ENCODE measurements around the gene PRKCE.

Gene PRKCE

DNA sequence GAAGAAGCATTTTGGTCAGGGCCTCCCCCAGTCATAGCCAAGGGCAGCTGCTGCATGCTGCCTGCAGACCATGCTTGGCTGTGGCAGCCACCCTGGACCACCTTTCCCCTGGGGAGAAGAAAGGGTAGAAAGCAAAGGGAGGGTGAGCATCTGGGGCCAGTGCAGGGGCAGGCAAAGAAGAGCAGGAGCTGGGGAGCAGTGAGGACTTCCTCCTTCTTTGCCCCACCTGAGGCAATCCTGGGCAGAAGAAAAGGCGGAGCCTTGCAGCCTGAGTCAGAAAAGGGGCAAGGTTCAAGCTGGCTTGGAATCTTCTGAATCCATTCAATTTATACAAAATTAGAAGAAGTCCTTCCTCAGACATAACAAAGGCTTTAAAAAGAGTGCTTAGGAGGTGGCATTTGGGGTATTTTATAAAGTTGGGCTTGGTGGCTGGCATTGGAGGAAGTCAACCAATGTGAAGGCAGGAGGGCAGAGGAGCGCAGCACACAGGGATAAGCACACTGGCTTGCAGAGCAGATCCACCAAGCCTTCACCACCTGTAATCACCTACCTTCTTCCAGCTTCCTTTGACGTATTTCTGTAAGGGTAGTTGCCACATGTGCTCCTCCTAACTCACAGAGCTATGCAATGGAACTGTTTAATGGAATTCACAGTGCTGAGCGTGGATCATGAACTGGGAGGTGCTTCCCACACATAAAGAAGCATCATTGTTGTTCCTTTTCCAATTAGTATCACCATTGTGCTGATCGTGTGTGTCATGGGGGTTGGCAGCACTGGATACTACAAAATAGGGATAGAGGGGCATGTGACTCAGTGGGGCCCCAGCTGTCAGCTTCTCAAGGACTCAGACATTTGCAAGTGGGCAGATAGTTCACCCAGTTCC lies 491.3 kb downstream of the PRKCE start:
- DNase-seq = no peak

DNA sequence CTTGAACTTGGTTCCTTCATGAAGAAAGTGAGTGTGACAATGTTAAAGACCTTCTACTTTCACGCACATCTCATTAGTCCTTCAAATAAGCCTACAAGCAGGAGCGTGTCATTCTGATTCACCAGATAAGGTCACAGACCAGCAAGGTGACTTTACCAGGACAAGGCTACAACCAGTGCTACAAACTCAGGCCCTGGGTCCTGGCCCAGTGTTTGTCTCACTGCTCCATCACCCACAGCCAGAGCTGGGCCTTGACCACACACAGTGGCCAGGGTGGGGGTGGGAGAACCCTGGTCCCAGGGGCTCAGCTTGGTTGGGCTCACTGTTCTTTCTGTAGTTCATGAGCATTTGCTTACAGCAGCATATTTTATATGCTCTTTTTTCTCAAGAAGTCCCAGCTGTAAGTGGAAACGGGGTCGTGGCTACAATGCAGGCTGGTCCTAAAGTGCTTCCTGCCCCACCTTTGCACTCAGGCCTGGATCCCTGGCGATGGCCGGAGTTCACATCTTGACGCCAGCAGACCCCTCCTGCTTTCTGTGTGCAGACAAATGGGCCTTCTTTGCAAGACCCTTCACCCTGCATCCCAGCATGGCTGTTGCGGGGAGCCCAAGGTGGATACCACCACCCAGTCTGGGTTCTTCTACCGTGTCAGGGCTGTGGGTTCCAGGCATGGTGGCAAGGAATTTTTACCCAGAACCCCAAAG lies 492.1 kb downstream of the PRKCE start:
- DNase-seq = no peak

DNA sequence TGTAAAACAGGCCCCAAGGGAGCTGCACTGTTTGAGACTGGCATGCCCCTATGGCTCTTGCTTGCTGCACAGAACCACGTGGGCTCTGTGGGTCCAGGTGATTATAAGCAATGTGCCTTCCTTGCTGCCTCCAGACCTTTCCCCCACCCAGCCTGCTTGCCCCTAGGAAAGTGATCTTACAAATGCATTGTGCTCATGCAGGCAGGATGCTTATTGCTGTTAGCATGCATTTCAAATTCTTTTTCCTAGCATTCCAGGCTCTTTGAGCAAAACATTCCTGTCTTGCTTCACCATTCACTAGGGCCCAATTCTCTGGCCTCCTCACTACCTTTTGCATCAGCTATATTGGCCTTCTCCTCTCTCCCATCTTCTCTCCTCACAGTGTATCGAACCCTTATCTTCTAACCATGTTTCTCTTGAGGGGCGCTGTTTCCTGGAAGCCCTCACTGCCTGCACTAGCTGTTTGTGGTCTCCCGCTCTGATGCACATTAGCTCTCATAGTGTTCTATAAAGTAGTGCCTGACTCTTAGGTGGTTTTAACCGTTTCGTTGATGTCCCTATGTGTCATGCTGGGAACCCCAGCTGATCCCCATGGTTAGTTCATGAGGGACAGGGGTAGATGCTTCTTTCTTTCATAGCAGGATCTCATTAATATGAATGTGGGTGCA lies 492.8 kb downstream of the PRKCE start:
- no peak for DNase-seq

DNA sequence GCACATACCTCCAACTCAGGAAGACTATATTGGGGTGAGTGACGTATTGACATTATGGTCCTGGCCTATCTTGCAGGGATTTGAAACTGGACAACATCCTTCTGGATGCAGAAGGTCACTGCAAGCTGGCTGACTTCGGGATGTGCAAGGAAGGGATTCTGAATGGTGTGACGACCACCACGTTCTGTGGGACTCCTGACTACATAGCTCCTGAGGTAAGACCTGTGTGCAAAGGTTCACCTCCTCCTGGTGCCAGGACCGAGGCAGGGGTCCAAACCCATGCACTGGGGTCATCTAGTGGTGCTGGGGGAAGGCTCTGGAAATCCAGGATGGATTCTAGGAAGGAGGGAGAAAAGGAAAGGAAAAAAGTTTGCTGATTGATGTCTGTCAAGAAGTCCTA lies 493.5 kb downstream of the PRKCE start:
- DNase-seq = no peak

DNA sequence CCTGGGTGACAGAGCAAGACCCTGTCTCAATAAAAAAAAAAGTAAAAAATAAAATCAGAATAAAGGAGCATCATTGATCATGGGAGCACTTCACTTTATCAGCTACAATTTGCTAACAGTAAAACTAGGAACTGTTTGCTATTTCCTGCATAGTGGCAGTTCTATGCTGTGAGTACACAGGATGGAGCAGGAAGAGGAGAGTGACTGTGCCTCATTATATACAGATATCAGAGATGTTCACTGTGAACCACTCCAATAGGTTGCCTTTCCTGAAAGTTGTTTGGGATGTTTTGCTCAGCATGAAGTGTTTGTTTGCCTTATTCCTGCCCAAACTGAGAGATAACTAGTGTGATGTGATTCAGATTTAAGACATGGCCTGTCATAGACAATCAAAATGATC lies 494.4 kb downstream of the PRKCE start:
- no peak for DNase-seq

DNA sequence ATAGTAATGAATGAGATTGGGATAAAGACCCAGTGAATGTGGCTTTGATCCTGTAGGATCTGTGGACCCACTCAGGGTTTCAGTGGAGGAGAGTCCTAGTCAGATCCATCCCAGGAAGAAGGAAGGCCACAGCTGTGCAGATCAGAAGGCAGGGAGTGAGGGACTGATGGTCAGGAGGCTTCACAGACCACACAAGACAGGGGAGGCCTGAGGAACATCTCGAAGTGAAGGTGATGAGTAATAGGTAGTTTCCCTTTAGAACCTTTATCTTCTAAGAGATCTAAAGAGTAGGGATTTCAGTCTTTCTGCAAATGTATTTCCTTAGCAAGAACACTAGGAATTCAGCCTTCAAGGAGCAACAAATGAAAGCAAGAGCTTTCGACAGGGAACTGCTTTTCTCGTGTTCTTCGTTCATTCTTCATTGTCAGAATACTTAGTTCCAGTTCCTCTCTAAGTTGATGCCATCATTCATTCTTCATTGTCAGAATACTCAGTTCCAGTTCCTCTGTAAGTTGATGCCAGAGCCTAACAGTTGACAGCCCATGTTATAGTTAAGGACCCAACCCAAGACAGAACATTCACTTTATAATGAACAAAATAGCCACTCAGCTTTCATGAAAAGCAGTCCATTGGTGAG lies 495.5 kb downstream of the PRKCE start:
- no peak for DNase-seq

DNA sequence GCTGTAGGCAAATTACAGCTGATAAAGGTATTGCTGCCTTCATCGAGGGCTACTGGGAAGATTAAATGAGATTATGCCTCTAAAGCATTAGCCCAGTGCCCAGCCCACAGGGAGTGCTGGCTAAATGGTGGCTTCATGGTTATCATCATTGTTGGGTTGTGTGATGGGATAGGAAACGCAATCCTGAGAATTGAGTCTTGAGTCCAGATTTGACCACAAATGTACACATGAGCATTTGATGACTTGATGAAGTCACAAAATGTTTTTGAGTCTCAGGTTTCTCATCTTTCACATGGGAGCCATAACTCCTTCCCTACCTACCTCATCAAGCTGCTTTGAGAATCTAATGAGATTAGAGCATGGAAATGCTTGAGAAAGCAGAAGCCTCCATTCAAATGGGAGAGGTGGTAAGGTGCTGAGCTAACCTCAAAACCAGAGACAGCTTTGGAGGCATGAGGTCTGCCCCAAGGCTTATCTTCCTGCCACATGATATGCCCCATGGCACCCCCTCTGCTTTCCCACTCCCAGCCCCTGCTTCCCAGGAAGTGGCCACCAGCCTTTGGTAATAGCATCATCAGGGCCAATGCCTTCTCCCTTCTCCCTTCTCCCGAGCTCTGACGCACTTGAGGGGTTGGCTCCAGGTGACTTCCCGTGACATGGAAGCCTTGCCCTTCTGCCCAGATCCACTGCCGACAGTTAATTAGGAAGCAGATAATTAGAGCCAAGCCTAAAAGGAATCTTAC lies 496.3 kb downstream of the PRKCE start:
- no peak for DNase-seq

DNA sequence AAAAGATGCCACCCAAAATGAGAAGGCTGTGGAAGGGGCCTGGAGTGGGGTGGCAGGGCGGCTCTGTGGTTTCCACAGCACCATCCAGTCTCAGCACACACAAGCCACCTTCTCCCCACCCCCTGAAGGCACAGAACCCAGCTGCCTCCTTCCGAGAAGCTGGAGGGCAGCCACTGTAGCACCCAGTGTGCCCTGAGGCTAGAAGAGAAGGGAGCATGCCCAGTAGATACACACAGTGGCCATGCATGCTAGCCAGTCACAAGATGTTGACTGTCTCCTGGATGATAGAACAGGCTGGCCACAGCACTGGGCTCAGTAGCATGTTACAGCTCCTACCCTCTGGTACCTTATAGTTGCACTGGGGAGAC lies 496.9 kb downstream of the PRKCE start:
- DNase-seq = no peak

DNA sequence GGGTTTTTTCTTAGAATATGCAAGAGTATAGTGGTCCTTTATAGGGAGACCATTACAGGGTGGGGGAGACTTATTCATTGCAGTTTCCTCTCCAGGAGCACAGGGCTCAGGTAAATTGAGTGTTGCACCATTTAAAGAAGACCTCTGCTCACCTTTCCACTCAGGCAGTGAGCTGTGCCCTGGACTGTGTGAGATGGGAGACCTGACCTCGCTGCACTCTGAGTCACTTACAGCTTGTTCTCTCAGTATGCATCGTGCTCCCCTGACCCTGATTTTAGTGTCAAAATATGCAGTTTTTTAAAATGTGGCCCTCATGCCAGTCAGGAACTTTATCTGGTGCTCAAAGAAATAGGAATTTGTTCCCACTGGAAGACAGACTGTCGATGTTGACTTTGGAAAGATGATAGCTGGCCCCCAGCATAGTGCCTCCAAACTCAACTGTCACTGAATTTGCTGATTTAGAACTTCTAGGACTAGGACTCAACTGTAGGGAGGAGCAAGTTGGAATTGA lies 499.0 kb downstream of the PRKCE start:
- no peak for DNase-seq

DNA sequence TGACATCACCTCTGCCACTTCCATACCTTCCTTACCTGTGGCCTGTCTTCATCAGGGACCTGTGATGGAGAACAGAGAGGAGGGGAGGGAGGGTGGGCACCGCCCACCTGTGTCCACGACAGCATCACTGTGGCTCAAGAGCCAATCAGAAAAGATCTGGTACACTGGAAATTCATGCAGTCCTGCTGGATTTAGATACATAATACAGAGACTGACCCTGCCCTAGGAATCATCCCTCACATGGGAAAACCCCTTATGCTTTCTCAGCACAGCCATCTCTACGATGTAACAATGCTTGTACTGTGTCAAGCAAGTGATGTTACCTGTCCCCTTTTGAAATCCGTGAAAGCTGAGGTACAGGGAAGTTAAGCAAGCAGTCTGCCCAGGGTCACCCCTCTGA lies 500.1 kb downstream of the PRKCE start:
- no peak for DNase-seq

DNA sequence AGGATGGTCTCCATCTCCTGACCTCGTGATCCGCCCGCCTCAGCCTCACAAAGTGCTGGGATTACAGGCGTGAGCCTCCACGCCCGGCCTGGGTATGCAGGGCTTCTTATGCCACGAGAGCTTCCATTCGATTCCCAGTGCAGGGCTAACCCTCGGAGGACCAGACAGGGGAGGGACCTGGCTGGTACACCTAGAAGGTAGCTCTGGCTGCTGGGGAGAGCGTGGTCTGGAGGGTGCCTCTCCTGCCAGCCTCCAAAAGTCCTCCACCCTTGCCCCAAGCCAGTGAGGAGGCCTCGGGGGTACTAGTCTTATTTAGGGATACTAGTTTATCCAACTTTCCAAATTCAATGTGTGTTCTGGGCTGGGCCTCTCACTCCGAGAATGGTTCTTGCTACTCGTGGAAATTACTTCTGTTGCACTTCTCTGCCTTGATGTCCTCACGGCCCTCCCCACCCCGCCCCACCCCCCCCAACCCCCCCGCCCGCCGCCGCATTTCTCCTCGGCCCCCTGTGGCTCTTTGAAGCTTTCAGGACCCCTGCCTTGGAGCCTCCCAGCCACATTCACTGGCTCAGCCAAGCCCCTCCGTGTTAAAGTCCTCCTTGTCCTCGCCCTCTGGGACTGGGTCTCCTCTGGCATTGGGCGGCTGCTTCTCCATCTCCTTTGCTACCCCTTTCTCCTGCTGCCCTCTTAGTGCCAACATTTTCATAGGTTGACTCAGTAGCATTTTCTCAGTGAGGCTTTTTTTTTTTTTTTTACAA lies 502.7 kb downstream of the PRKCE start:
- DNase-seq = no peak

DNA sequence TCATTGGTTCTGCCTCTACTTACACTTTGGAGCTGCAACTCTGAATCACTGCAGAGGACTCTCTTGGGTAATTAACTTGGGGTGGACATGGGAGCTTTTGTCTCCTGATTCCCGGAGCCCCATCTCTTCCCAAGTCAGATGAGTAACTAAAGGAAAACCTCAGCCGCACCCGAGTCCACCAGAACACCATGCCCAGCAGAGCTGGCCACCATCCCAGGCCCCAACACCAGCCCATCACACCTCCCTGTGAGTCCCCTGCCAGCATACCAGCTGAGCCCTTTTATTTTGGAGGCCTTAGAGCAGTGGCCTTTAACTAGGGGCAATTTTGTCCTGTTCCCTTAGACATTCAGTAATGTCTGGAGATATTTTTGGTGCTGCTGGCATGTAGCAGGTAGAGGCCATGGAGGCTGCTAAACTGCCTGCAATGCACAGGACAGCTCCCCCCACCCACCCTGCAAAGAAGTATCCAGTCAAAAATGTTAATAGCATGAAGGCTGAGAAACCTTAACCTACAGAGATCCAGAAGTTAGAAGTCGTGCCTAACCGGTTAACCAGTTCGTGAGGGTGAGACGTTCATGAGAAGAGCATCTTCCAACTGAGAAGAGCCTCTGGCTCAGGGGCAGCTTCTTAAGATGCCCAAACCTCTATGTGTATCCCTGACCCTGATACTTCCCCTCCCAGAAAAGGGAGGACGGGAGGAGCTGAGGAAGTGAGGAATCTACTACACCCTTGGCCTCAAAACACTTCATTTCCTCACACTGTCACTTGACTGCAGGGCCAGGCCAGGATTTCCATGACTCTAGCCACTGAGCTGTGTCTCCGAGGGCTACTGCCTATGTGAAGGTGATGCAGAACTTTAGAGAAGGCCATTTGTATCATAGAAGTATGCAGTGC lies 505.8 kb downstream of the PRKCE start:
- DNase-seq = no peak

DNA sequence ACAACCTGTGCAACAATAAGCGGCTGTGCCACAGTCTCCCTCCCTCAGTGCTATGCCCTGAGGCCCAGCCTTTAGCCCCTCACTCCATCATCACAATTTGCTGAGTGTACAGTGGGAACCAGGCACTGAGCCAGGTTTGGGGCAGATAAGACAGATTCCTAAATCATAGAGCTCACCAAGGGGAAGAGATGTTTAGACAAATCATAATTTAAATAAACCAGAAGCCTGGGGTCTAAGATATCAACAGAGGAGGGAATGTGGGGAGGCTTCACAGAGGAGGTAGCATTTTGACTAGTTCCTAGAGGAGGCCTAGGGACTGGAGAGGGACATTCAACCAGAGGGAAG lies 506.5 kb downstream of the PRKCE start:
- no peak for DNase-seq

DNA sequence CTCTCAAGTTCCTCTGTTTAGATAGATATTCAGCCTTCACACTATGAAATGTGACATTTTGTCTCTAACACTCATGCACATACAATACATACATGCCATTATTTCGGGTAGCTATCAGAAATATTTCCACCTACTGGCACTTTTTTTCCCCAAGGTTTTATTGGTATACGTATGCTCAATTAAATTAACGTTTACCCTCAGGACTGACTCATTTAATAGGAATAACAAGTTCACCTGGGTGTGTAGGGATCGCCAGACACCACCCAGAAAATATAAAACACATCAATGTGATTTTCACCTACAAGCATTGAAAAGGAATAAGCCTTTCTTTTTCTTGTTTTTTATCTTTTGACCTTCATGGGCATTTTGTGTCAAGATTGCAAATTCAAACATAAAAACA lies 507.2 kb downstream of the PRKCE start:
- no peak for DNase-seq

DNA sequence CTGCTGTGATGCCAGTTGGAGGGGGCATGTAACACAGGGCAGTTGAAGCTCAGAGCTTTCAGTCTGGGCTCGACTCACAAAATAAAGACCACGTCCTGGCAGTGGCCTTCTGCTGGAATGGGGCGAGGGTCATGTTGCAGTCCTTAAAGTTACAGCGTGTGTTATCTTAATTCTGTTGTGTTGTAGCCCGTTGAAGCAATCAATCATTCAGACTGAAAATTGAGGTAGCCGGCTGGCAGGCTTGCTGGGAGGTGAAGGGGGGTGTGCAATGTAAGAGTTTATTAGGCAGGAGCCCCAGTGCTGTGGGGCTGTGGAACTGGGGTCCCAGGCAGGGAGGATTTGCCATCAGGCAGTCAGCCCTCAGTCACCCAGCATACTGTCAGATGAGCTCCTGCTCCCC lies 508.9 kb downstream of the PRKCE start:
- DNase-seq = no peak

DNA sequence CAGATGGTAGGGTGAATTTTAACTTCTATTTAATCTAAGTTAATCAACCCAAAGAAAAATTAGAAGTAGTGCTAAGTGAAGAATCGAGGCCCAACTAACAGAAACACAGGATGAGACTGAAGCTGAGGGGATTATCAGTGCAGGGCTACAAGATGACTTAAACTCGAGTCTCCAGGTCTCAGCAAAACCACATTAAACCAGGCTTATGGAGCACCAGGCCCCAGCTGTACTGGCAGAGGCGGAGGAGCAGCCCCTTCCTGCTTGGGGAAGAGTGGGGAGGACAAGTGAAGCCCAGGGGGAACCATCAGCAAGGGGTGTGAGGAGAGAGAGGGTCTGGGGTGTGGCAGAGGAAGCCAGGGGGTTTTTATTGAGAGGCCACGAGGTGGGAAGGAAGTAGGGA lies 509.8 kb downstream of the PRKCE start:
- DNase-seq = no peak

DNA sequence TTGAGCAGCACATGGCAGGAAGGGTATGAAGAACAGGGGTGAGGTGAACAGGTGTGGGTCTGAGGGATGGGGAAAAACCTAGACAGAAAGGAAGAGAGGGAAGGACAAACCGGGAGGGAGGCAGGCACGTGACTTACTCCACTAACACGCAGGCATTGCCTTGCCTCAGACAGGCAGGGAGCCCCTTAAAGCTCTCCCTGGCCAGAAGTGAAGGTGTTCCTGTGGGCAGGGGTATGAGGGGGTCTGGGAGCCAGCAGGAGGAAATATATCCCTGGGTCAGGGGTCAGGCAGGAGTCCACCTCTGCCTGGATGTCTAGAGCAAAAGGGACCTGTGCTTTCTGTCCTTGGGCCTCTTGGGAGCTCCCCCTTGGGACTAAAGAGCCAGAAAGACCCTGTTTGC lies 510.4 kb downstream of the PRKCE start:
- no peak for DNase-seq

DNA sequence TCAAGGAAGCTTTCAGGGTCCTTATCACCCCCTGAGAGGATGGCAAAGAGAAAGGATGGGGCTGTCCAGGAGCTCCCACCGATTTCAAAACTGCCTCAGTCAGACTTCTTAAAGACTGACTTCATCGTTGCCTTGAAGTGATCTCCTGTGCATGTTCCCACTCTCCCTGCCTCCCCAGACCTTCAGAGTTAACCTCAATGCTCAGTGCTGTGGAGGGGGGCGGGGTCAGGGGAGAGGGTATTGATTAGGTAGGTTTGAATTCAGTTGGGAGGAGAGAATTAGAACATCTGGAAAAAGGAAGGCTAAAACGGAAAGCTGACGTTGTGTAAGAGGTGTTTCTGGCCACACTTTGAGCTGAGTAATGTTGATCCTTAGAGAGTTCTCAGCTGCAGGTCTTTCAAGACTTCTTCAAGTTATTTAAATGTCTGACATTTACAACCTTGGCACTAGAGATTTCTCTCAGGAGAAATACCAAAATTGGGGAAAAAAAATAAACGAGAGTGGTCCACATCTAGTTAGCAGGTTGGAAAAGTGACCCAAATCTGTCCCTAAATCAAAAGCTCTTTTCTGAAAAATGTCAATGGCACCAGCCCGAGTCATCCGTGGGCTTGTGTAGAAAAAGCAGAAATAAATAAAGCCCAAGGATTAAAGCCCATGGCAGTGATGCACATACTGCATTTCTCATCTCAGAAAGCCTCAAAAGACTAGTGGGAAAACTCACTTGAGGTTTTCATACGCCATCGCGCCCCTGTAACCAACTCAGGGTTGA lies 511.0 kb downstream of the PRKCE start:
- DNase-seq = no peak

DNA sequence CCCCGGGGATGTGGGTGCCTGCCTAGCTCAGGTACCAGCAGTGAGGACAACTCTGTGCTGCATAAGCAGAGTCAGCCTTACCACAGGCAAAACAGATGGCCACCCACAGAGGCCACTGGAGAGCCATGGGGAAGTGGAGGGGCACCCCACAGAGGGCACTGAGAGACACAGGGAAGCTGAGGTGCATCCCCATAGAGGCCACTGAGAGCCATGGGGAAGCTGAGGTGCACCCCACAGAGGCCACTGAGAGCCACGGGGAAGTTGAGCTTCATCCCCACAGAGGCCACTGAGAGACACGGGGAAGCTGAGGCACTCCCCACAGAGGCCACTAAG lies 511.6 kb downstream of the PRKCE start:
- DNase-seq = no peak

Measured in NCI-H1105 (cell line).